Brain microvascular endothelial cell (primary cell): ENCODE measurements around the gene TJP3.
A peak's percentile ranks its signal among the peaks of the same experiment; 100 is the strongest.

Experiments used
- DNase-seq: peaks from one replicate; pipeline ENCODE4 v3.0.0-alpha.2; 2020
- H3K27ac ChIP-seq: fragments of 250-450 bp; sonication (Bioruptor Pico); 2 replicates; pipeline ENCODE4 v1.5.1; 2020; ENCODE audit warnings: mild to moderate bottlenecking, moderate library complexity
- H3K27me3 ChIP-seq: fragments of 250-450 bp; sonication (Bioruptor Pico); replicated peaks from 2 replicates; pipeline ENCODE4 v1.5.1; 2020; ENCODE audit warnings: mild to moderate bottlenecking
- H3K36me3 ChIP-seq: fragments of 250-450 bp; sonication (Bioruptor Pico); replicated peaks from 2 replicates; pipeline ENCODE4 v1.5.1; 2020; ENCODE audit warnings: mild to moderate bottlenecking
- H3K4me3 ChIP-seq: 2 replicates; pipeline ENCODE4 v1.5.1; 2011; ENCODE audit warnings: low read depth, mild to moderate bottlenecking, control low read depth, low read length, moderate library complexity
- in situ Hi-C: cut with HindIII; loops from 2 replicates; pipeline ENCODE4 v1.10.0; 2017; ENCODE audit warnings: low sequenced_read_pairs, low pct_ligation_motif_present
- TF ChIP-seq, protein P1 (sequence below): IDR thresholded peaks from 2 replicates; pipeline ENCODE4 v1.5.1; 2011; ENCODE audit warnings: low read depth, mild to moderate bottlenecking, moderate library complexity, low read length, control low read depth, inconsistent platforms; ENCODE audit errors: missing control alignments

The TJP3 gene

DNA sequence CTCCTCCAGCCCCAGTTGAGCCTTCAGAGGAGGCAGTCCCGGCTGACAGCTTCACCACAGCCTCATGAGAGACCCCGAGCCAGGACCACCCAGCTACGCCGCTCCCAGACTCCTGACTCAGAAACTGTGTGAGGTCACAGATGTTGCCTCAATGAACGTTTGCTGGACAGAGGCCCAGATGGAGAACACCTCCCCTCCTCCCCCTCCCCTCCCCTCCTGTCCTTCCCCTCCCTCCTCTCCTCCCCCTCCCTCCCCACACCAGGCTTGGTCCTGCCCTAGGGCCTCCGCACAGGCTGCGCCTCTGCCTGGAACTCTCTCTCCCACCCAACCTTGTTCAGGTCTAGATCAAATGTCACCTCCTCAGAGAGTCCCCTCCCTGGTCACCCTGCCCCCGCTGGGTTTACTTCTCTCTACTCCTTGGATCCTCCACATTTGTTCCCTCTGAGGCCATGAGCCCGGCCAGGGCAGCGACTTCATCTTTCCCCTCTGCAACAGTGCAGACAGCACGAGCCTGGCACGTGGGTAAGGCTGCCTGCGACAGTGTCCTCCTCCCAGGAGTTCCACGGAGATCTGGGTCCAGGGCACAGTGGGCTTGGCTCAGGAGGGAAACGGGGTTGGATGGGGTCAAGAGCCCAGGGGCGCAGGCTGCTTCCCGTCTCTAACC lies 25.3 kb upstream of the TJP3 start:
- no peaks in the 10 kb centered on the region for H3K27me3 ChIP-seq
- H3K4me3 ChIP-seq: no peak overlapping the region
- peaks cover 5% of the 10 kb centered on the region for H3K36me3 ChIP-seq
- in situ Hi-C loops: no loop called here
- peak overlapping the region; percentile 92 for H3K27ac ChIP-seq
- peak; percentile 68 for DNase-seq
- TF ChIP-seq, protein P1, sequence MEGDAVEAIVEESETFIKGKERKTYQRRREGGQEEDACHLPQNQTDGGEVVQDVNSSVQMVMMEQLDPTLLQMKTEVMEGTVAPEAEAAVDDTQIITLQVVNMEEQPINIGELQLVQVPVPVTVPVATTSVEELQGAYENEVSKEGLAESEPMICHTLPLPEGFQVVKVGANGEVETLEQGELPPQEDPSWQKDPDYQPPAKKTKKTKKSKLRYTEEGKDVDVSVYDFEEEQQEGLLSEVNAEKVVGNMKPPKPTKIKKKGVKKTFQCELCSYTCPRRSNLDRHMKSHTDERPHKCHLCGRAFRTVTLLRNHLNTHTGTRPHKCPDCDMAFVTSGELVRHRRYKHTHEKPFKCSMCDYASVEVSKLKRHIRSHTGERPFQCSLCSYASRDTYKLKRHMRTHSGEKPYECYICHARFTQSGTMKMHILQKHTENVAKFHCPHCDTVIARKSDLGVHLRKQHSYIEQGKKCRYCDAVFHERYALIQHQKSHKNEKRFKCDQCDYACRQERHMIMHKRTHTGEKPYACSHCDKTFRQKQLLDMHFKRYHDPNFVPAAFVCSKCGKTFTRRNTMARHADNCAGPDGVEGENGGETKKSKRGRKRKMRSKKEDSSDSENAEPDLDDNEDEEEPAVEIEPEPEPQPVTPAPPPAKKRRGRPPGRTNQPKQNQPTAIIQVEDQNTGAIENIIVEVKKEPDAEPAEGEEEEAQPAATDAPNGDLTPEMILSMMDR: no peak

DNA sequence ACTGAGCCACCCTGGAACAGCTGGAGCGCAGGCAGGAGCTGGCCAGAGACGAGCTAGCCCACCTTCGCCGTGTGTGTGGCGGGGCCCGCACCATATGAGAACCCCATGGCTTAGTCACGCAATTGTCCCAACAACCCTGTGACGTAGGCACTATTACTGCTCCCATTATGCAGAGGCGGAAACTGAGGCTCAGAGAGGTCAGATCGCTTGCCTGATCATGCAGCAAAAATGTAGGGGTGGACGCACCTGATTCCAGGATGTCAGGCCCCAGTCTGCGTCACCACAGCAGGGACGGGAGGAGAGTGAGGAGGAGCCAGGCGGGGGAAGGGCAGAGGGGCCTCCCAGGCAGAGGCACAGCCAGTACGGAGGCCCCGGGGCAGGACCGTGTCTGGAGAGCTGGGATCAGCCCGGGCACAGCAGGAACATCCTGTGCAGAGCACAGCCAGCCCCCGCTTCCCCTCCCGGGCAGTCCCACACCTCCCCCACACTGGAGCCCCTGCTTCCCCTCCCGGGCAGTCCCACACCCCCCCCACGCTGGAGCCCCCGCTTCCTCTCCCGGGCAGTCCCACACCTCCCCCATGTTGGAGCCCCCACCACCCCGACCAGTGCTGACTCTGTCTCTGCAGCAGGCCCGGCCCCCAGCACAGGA lies 24.7 kb upstream of the TJP3 start:
- H3K36me3 ChIP-seq: peaks cover 5% of the 10 kb centered on the region
- TF ChIP-seq, protein P1: no peak
- no peaks in the 10 kb centered on the region for H3K27me3 ChIP-seq
- H3K27ac ChIP-seq: peak overlapping the region; percentile 92
- DNase-seq: peak; percentile 92
- in situ Hi-C loops: no loop called here
- H3K4me3 ChIP-seq: no peak overlapping the region

DNA sequence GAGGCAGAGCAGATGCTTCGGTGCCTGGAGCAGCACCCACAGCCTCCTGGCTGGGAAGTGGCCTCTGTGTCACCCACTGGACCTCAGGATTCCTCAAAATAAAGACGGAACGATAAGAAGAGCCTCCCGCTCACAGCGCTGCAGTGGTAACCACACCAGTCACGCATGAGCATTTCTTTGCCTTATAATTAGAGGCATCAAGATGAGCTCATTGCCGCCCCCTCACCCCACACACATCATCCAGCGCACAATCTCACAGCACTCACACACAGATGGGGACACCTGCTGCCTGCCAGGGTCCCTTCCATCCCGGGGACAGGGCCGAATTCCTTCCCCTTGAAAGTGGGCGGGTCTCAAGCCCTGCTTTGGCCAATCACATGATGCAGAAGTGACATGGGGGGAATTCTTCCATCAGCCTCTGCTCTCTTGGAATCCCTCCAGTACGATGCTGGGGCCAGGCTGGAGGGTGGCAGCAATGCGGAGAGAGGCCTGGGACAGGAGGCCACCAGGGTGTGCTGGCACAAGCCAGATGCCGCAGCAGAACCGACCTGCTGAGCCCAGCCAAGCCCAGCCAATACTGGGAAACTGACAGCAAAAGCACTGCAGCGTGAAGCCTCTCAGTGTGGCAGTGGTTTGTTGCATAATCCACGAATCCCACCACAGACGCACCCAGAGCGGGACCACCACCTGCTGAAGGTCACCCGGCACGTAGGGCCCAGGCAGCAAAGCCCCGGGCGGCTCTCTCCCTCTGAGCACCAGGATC lies 23.9 kb upstream of the TJP3 start:
- Histone ChIP-seq H3K27me3 (no peaks in the 10 kb centered on the region), H3K4me3 (no peak overlapping the region), H3K36me3 (peaks cover 5% of the 10 kb centered on the region), H3K27ac (peak overlapping the region; percentile 92)
- in situ Hi-C loops: no loop called here
- TF ChIP-seq, protein P1: peak; percentile 11
- peak; percentile 95 for DNase-seq

DNA sequence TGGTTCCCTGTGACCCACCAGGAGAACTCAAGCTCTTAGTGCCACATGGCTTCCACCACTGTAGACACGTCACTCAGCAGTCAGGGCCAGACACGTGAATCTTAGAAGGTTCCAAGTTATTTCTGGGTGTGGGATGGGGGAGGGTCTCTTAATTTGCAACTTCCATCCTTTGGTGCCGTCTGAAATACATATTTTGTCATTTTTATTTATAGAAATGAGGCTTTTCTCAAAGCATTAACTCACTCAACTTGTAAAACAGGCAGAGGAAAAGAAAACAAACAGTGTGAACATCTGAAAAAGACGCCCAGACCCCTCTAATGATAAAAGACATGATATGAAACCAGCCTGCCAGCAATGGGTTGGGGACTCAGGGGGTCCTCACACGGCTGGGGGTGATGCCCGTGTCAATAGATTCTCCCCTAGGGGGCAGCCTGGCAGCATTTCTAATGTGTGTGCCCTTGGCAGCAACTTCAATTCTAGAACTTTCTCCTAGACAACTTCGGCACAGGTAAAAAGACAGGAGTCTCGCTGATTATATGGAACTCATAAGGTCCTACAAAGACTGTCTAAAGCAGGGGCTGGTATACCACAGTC lies 23.3 kb upstream of the TJP3 start:
- TF ChIP-seq, protein P1: peak; percentile 19
- in situ Hi-C loops: no loop called here
- DNase-seq: no peak
- peaks cover 5% of the 10 kb centered on the region for H3K36me3 ChIP-seq
- H3K4me3 ChIP-seq: no peak overlapping the region
- no peaks in the 10 kb centered on the region for H3K27me3 ChIP-seq
- peak overlapping the region; percentile 92 for H3K27ac ChIP-seq

DNA sequence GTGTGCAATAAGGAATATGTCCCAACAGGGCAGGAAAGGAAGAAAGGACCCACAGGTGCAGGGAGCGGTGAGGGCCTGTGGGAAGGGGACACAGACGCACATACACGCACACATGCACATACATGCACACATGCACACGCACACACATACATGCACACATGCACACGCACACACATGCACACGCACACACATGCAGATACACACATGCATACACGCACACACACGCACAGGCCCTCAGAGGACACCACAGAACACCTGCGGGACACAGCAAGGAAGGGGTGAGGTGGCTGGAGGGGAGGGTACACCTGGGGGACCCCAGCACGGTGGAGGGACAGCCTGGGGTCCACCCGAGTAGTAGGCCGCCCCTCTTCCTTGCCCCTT lies 20.8 kb upstream of the TJP3 start:
- H3K27me3 ChIP-seq: no peaks in the 10 kb centered on the region
- no peak overlapping the region for H3K27ac ChIP-seq
- H3K36me3 ChIP-seq: peaks cover 9% of the 10 kb centered on the region
- TF ChIP-seq, protein P1: no peak
- H3K4me3 ChIP-seq: no peak overlapping the region
- DNase-seq: no peak
- in situ Hi-C loops: no loop called here
